AG04450 (cell line): Measurements from ENCODE around the gene FRAT2. TPM values are rescaled to one million over a fixed set of nuclear protein-coding genes. Genes with fewer than 3 reads are reported as not detected.

Experiments
- CTCF ChIA-PET: fragments of 300-600, 350-600 bp; formaldehyde crosslinking; extraction: SDS; loops from one replicate; lab custom pipeline; 2022; ENCODE audit warnings: antibody characterized with exemption, inconsistent platforms; lab: Charles Lee
- POLR2A ChIA-PET: fragments of 350-600 bp; formaldehyde crosslinking; extraction: SDS; loops from one replicate; lab custom pipeline; 2021; ENCODE audit warnings: antibody characterized with exemption, inconsistent platforms; lab: Yijun Ruan, JAX
- DNase-seq: peaks from one replicate; pipeline ENCODE4 v3.0.0-alpha.2; 2011; ENCODE audit warnings: low read depth, low spot score
- H3K27ac ChIP-seq: one replicate; pipeline ENCODE4 v1.5.1; 2012; ENCODE audit warnings: low read depth, low read length, control low read depth
- H3K27me3 ChIP-seq: one replicate; pipeline ENCODE4 v1.6.0; 2012; ENCODE audit warnings: low read length; ENCODE audit not compliant: control insufficient read depth, insufficient read depth
- H3K4me3 ChIP-seq: 2 replicates; pipeline ENCODE4 v1.5.1; 2011; ENCODE audit warnings: mild to moderate bottlenecking, low read depth, low read length, control low read depth
- H3K9me3 ChIP-seq: 2 replicates; pipeline ENCODE4 v1.5.1; 2012; ENCODE audit warnings: low read length; ENCODE audit not compliant: control insufficient read depth, insufficient read depth
- polyA plus RNA-seq: library from polyadenylated mRNA; depleted of rRNA; stranded (reverse); fragments of >200 nt; gene quantifications from 2 replicates; pipeline ENCODE4 v1.2.3, GENCODE V29; 2011
- TF ChIP-seq, protein P1 (sequence below): IDR thresholded peaks from 2 replicates; pipeline ENCODE4 v1.5.1; 2011; ENCODE audit warnings: low read depth, low read length, control low read depth, inconsistent platforms

Gene FRAT2
- polyA plus RNA-seq, 1 experiment: 2.6 TPM

DNA sequence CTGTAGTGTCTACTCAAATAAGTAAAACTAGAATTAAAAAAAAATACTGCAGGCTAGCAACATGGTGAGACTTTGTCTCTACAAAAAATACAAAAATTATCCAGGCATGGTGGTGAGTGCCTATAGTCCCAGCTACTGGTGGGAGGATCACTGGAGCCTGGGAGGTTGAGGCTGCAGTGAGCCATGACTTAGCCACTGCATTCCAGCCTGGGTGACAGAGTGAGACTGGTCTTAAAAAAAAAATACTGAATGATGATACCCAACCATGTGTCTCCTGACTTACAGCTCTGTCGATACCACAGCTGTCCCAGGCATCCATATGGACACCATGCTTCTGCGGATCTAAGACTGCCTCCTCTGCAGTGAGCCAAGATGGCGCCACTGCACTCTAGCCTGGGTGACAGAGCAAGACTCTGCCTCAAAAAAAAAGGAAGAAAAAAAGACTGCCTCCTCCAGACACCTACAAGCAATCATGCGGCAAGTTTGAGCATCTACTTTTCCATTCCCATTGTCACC, 23.4 kb downstream of the FRAT2 start:
- Histone ChIP-seq H3K9me3 (no peaks in the 10 kb centered on the region), H3K4me3 (no peak overlapping the region), H3K27ac (no peak overlapping the region), H3K27me3 (no peaks in the 10 kb centered on the region)
- ChIA-PET POLR2A (no interaction called here), CTCF (interaction anchor here (0.9 kb wide), 1 partner anchor 32 kb away, joined by 4 read pairs; no protein-coding TSS in a partner anchor)
- TF ChIP-seq, protein P1, sequence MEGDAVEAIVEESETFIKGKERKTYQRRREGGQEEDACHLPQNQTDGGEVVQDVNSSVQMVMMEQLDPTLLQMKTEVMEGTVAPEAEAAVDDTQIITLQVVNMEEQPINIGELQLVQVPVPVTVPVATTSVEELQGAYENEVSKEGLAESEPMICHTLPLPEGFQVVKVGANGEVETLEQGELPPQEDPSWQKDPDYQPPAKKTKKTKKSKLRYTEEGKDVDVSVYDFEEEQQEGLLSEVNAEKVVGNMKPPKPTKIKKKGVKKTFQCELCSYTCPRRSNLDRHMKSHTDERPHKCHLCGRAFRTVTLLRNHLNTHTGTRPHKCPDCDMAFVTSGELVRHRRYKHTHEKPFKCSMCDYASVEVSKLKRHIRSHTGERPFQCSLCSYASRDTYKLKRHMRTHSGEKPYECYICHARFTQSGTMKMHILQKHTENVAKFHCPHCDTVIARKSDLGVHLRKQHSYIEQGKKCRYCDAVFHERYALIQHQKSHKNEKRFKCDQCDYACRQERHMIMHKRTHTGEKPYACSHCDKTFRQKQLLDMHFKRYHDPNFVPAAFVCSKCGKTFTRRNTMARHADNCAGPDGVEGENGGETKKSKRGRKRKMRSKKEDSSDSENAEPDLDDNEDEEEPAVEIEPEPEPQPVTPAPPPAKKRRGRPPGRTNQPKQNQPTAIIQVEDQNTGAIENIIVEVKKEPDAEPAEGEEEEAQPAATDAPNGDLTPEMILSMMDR: no peak
- no peak for DNase-seq

DNA sequence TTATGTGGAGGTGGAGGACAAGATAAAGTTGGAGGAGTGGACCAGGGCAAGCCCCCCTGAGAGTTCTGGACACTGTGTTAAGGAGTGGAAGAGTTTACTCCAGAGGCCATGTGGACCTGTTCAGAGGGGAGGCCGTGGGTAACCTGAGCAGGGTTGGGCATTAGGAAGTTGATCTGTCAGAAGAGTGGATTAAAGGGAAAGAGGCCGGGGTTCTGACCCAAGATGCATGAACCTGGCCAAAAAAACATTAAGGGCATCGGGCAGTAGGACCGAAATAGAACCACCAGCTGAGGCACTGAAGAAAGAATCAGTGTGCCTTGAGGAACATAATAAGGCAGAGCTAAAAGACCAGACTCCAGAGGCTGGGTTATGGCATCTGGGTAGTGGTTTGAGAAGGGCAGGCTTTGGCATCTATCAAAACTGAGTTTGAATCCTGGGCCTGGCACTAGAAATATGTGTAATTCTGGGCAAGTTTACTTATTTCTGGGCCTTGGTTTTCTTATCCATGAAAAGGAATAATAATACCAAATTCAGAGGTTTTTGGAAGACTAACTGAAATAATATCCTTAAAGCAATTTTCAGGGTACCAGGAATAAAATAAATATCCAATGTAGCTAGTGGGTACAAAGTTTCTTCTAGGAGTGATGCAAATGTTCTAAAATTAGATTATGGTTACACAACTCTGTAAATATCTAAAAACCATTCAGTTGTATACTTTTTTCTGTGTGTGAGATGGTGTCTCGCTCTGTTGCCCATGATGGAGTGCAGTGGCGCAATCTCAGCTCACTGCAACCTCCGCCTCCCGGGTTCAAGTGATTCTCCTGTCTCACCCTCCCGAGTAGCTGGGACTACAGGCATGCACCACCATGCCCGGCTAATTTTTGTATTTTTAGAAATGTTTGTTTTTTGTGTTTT, 26.4 kb downstream of the FRAT2 start:
- TF ChIP-seq, protein P1: no peak
- POLR2A ChIA-PET: no interaction called here

DNA sequence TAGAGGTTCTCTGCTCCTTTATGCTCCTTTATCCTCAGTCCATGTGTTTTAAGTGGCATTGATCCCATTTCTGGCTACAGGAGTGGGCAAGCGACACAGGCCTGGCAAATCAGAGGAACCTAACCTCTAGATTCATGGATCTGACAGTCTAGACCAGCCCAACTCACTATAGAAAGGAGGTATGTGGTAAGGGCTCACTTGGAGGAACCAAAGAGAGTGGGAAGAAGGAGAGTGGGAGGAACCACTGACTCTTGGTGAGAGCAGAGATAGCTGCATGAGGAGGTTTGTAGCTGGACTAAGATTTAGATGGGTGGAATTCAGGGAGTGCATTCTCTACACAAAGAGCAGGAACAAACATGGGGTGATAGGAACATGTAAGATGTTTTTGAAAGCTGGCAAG, 27.1 kb downstream of the FRAT2 start:
- TF ChIP-seq, protein P1: no peak
- H3K4me3 ChIP-seq: no peak overlapping the region
- ChIA-PET POLR2A (no interaction called here), CTCF (no interaction called here)
- H3K9me3 ChIP-seq: no peaks in the 10 kb centered on the region
- no peak overlapping the region for H3K27ac ChIP-seq
- no peaks in the 10 kb centered on the region for H3K27me3 ChIP-seq
- no peak for DNase-seq

More for the DNA sequence above, 26.4 kb downstream of the FRAT2 start:
- DNase-seq: no peak
- Histone ChIP-seq H3K4me3 (no peak overlapping the region), H3K27ac (no peak overlapping the region), H3K27me3 (no peaks in the 10 kb centered on the region), H3K9me3 (no peaks in the 10 kb centered on the region)
- CTCF ChIA-PET: interaction anchor here (0.8 kb wide), 1 partner anchor 270 kb away, joined by 5 read pairs; no protein-coding TSS in a partner anchor

DNA sequence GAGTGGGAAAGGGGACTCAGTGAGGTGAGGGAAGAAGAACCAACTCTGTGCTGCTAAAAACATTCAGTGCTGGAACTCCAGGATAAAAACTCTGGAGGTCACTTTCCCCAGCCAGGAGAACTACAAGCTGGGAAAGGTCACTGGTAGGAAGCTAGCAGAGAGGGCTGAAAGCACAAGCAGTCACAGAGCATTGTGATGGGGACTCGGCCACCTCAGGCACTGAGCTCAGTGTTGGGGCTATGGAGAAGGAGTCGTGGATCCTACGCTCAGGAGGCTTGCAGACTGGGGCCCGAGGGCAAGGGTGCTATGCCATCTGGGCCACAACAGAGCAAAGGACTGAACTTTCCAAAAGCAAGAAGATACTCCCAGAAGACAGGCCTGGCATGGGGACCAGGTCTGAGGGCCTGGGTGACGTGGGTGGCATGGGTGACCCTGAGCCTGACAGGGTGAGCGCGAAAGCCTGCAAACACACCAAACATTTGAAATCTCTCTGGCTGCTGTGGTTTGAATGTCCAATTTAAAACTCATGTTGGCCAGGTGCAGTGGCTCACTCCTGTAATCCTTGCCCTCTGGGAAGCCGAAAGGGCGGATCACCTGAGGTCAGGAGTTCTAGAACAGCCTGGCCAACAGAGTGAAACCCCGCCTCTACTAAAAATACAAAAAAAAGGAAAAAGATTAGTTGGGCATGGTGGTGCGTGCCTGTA, 32.3 kb downstream of the FRAT2 start:
- TF ChIP-seq, protein P1: no peak
- no peak overlapping the region for H3K27ac ChIP-seq
- H3K27me3 ChIP-seq: peaks cover 3% of the 10 kb centered on the region
- CTCF ChIA-PET: interaction anchor here (0.9 kb wide), 1 partner anchor 28 kb away, joined by 3 read pairs; no protein-coding TSS in a partner anchor
- no peaks in the 10 kb centered on the region for H3K9me3 ChIP-seq
- H3K4me3 ChIP-seq: no peak overlapping the region
- POLR2A ChIA-PET: no interaction called here
- DNase-seq: no peak
